ENCODE results near the gene STX19. TPM values are rescaled to one million over a fixed set of nuclear protein-coding genes. Genes with fewer than 3 reads are reported as not detected.
"Not testable (repeated sequence)": the region's sequence is repeated elsewhere in the genome, so short reads cannot be mapped to it uniquely, and the experiment has no call there.

Gene STX19
- total RNA-seq, 2 donors from 2014 or later = 9.0 to 18.8 TPM

GRCh38 chr3:93969443-93969842 is 59.0 kb downstream of the STX19 start:
- no peak overlapping the region for H3K27ac ChIP-seq
- H3K9ac ChIP-seq (ENCODE audit: low read depth in 2 of 2, low read length in 2 of 2) = no peak overlapping the region
- intact Hi-C loops (cut with DNase I) = no loop called here
- TF ChIP-seq, protein P1, sequence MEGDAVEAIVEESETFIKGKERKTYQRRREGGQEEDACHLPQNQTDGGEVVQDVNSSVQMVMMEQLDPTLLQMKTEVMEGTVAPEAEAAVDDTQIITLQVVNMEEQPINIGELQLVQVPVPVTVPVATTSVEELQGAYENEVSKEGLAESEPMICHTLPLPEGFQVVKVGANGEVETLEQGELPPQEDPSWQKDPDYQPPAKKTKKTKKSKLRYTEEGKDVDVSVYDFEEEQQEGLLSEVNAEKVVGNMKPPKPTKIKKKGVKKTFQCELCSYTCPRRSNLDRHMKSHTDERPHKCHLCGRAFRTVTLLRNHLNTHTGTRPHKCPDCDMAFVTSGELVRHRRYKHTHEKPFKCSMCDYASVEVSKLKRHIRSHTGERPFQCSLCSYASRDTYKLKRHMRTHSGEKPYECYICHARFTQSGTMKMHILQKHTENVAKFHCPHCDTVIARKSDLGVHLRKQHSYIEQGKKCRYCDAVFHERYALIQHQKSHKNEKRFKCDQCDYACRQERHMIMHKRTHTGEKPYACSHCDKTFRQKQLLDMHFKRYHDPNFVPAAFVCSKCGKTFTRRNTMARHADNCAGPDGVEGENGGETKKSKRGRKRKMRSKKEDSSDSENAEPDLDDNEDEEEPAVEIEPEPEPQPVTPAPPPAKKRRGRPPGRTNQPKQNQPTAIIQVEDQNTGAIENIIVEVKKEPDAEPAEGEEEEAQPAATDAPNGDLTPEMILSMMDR (IDR thresholded peaks at IDR 0.05) = no peak
- H3K4me3 ChIP-seq = no peak overlapping the region
- no peaks in the 10 kb centered on the region for H3K4me1 ChIP-seq
- no peaks in the 10 kb centered on the region for H3K36me3 ChIP-seq
- no peak for DNase-seq
- no peaks in the 10 kb centered on the region for H3K9me3 ChIP-seq
- no peaks in the 10 kb centered on the region for H3K27me3 ChIP-seq

DNA sequence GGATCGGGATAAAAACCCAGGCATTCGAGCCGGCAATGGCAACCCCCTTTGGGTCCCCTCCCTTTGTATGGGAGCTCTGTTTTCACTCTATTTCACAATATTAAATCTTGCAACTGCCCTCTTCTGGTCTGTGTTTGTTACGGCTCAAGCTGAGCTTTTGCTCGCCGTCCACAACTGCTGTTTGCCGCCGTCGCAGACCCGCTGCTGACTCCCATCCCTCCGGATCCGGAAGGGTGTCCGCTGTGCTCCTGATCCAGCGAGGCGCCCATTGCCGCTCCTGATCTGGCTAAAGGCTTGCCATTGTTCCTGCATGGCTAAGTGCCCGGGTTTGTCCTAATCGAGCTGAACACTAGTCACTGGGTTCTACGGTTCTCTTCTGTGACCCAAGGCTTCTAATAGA is 63.3 kb downstream of the STX19 start:
- H3K4me3 ChIP-seq; H3K36me3 ChIP-seq; H3K4me1 ChIP-seq; H3K9me3 ChIP-seq; H3K9ac ChIP-seq (ENCODE audit: low read depth in 2 of 2, low read length in 2 of 2); H3K27me3 ChIP-seq; H3K27ac ChIP-seq; DNase-seq; intact Hi-C loops (cut with DNase I): not testable (repeated sequence)

Other genes starting within 250 kb of the STX19 start
- 10 to 100 TPM; 11.2 to 26.0 TPM for gene PROS1, start 54.7 kb downstream of the STX19 start, total RNA-seq
- gene ARL13B, start 48.4 kb downstream of the STX19 start, total RNA-seq = 1 to 10 TPM; 4.4 to 4.7 TPM
- gene DHFR2, start 34.3 kb upstream of the STX19 start, total RNA-seq = 1 to 10 TPM; 4.6 to 5.4 TPM
- 10 to 100 TPM; 17.2 to 18.8 TPM for gene NSUN3, start 34.5 kb upstream of the STX19 start, total RNA-seq

All from colonic mucosa (tissue), 4 donors.